ENCODE measurements around the gene OR8D2. TPM values are rescaled to one million over a fixed set of nuclear protein-coding genes. Genes with fewer than 3 reads are reported as not detected.

Gene OR8D2
- total RNA-seq, 1 donor from 2014 or later: not detected

- TF ChIP-seq, protein P1, sequence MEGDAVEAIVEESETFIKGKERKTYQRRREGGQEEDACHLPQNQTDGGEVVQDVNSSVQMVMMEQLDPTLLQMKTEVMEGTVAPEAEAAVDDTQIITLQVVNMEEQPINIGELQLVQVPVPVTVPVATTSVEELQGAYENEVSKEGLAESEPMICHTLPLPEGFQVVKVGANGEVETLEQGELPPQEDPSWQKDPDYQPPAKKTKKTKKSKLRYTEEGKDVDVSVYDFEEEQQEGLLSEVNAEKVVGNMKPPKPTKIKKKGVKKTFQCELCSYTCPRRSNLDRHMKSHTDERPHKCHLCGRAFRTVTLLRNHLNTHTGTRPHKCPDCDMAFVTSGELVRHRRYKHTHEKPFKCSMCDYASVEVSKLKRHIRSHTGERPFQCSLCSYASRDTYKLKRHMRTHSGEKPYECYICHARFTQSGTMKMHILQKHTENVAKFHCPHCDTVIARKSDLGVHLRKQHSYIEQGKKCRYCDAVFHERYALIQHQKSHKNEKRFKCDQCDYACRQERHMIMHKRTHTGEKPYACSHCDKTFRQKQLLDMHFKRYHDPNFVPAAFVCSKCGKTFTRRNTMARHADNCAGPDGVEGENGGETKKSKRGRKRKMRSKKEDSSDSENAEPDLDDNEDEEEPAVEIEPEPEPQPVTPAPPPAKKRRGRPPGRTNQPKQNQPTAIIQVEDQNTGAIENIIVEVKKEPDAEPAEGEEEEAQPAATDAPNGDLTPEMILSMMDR (IDR thresholded peaks at IDR 0.05): no peak
- Mint-ChIP-seq H3K4me3 (ENCODE audit: unreplicated experiment) (no peak overlapping the region), H3K27me3 (ENCODE audit: low read depth) (peaks cover 17% of the 10 kb centered on the region), H3K27ac (ENCODE audit: unreplicated experiment) (no peak overlapping the region), H3K4me1 (ENCODE audit: low read depth) (no peaks in the 10 kb centered on the region), H3K9me3 (ENCODE audit: low read depth) (no peaks in the 10 kb centered on the region), H3K36me3 (ENCODE audit: low read depth) (no peaks in the 10 kb centered on the region)
- no peak for DNase-seq (ENCODE audit: low spot score)
These were observed 9.3 kb downstream of the OR8D2 start for GRCh38 chr11:124310721-124311120.

DNA sequence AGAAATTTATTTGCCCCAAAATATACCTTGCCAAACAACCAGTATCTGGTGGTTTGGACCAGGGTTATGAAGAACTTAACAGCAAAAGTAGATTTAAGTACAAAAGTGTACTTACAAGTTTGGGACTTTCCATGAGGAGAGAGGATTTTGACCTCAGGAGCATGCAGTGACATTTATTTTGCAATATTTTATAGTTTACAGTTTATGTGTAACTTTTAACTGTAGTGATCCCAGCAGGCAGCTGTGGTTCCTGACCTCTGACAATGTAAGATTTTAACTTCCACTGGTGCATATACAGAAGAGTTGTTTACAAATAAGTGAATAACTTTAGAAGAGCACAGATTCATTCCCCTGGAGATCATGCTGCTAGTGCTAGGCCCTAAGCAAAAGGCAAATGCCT is 12.9 kb downstream of the OR8D2 start:
- Mint-ChIP-seq H3K9me3 (ENCODE audit: low read depth) (no peaks in the 10 kb centered on the region), H3K4me1 (ENCODE audit: low read depth) (no peaks in the 10 kb centered on the region), H3K27me3 (ENCODE audit: low read depth) (peaks cover 22% of the 10 kb centered on the region), H3K4me3 (ENCODE audit: unreplicated experiment) (no peak overlapping the region), H3K27ac (ENCODE audit: unreplicated experiment) (no peak overlapping the region), H3K36me3 (ENCODE audit: low read depth) (no peaks in the 10 kb centered on the region)
- DNase-seq (ENCODE audit: low spot score): no peak
- TF ChIP-seq, protein P1 (IDR thresholded peaks at IDR 0.05): no peak

GRCh38 chr11:124302347-124303125 is 17.5 kb downstream of the OR8D2 start:
- Mint-ChIP-seq H3K9me3 (ENCODE audit: low read depth) (no peaks in the 10 kb centered on the region), H3K4me3 (ENCODE audit: unreplicated experiment) (no peak overlapping the region), H3K36me3 (ENCODE audit: low read depth) (no peaks in the 10 kb centered on the region), H3K27me3 (ENCODE audit: low read depth) (peaks cover 8% of the 10 kb centered on the region), H3K4me1 (ENCODE audit: low read depth) (no peaks in the 10 kb centered on the region), H3K27ac (ENCODE audit: unreplicated experiment) (no peak overlapping the region)
- no peak for DNase-seq (ENCODE audit: low spot score)
- TF ChIP-seq, protein P1 (IDR thresholded peaks at IDR 0.05): no peak

- H3K4me3 Mint-ChIP-seq (ENCODE audit: unreplicated experiment): no peak overlapping the region
- H3K27ac Mint-ChIP-seq (ENCODE audit: unreplicated experiment): no peak overlapping the region
- H3K27me3 Mint-ChIP-seq (ENCODE audit: low read depth): peaks cover 5% of the 10 kb centered on the region
- no peaks in the 10 kb centered on the region for H3K4me1 Mint-ChIP-seq (ENCODE audit: low read depth)
- H3K36me3 Mint-ChIP-seq (ENCODE audit: low read depth): no peaks in the 10 kb centered on the region
- TF ChIP-seq, protein P1 (IDR thresholded peaks at IDR 0.05): no peak
- DNase-seq (ENCODE audit: low spot score): no peak
- H3K9me3 Mint-ChIP-seq (ENCODE audit: low read depth): no peaks in the 10 kb centered on the region
These were observed 18.4 kb downstream of the OR8D2 start for GRCh38 chr11:124301548-124301947.

DNA sequence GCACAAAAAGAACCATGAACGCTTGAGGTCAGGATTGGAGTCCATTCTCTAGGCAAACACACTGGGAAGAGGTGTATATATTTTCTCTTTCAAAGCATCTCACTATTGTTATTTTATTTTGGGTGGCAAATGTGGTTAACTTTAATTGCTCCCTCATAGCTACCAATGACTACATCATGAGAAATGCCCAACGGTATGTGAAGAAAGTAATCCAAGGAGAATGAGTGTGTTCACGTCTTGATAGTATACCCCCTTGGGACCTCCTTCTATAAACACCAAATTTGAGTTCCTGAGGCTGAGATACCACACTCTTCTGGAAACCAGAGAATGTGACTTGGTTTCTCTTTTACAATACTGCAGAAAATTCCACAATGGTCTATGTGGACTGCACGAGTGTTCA is 22.1 kb downstream of the OR8D2 start:
- no peaks in the 10 kb centered on the region for H3K9me3 Mint-ChIP-seq (ENCODE audit: low read depth)
- H3K27me3 Mint-ChIP-seq (ENCODE audit: low read depth): no peaks in the 10 kb centered on the region
- TF ChIP-seq, protein P1 (IDR thresholded peaks at IDR 0.05): no peak
- H3K27ac Mint-ChIP-seq (ENCODE audit: unreplicated experiment): no peak overlapping the region
- DNase-seq (ENCODE audit: low spot score): no peak
- H3K4me1 Mint-ChIP-seq (ENCODE audit: low read depth): no peaks in the 10 kb centered on the region
- H3K36me3 Mint-ChIP-seq (ENCODE audit: low read depth): no peaks in the 10 kb centered on the region
- no peak overlapping the region for H3K4me3 Mint-ChIP-seq (ENCODE audit: unreplicated experiment)

Data from chondrocyte (in vitro differentiated cells).